Natural killer cell (primary cell): ENCODE results near the gene AKT1. TPM values are rescaled to one million over a fixed set of nuclear protein-coding genes. Genes with fewer than 3 reads are reported as not detected.

Experiments used
- ATAC-seq, 3 donors: fragments of 150-1000 bp in 2 of 3; fragments of 200-7000 bp in 1 of 3; cut with Tn5 transposase; 1 replicate in 1 of 3; 2 replicates in 2 of 3; pipeline ENCODE4 v1.10.0; 2021; ENCODE audit warnings: mild to moderate bottlenecking in 2 of 3, moderate library complexity in 2 of 3
- DNase-seq, 2 donors: peaks; one replicate each; pipeline versions ENCODE4 v3.0.0 to v3.0.0-alpha.2; 2013 to 2021; ENCODE audit warnings: mixed read lengths in 1 of 2
- H3K27ac ChIP-seq: one replicate; pipeline ENCODE4 v1.5.1; 2013; ENCODE audit warnings: mild to moderate bottlenecking, low read length
- H3K27me3 ChIP-seq: one replicate; pipeline ENCODE4 v1.6.1; 2013; ENCODE audit warnings: low read length; ENCODE audit not compliant: control insufficient read depth, insufficient read depth
- H3K36me3 ChIP-seq: one replicate; pipeline ENCODE4 v1.6.1; 2013; ENCODE audit warnings: low read length; ENCODE audit not compliant: control insufficient read depth, insufficient read depth
- H3K4me1 ChIP-seq: one replicate; pipeline ENCODE4 v1.6.1; 2013; ENCODE audit warnings: low read length; ENCODE audit not compliant: control insufficient read depth, insufficient read depth
- H3K4me3 ChIP-seq: one replicate; pipeline ENCODE4 v1.5.1; 2013; ENCODE audit warnings: low read length
- H3K9me3 ChIP-seq: one replicate; pipeline ENCODE4 v1.6.1; 2013; ENCODE audit warnings: low read length; ENCODE audit not compliant: control insufficient read depth, insufficient read depth
- H3K27ac Mint-ChIP-seq, 2 donors: one replicate each; pipeline ENCODE4 v1.8.0; 2022; ENCODE audit warnings: mild to moderate bottlenecking in 2 of 2, mixed read lengths in 2 of 2, moderate library complexity in 1 of 2
- H3K27me3 Mint-ChIP-seq, 2 donors: one replicate each; pipeline ENCODE4 v1.8.0; 2022; ENCODE audit warnings: low read depth in 2 of 2, mixed read lengths in 2 of 2
- H3K36me3 Mint-ChIP-seq: one replicate; pipeline ENCODE4 v1.8.0; 2022; ENCODE audit warnings: mixed read lengths
- H3K4me1 Mint-ChIP-seq, 2 donors: one replicate each; pipeline ENCODE4 v1.8.0; 2022; ENCODE audit warnings: mixed read lengths in 2 of 2
- H3K4me3 Mint-ChIP-seq: one replicate; pipeline ENCODE4 v1.8.0; 2022; ENCODE audit warnings: mild to moderate bottlenecking, moderate library complexity, mixed read lengths
- H3K9me3 Mint-ChIP-seq, 2 donors: one replicate each; pipeline ENCODE4 v1.8.0; 2022; ENCODE audit warnings: mixed read lengths in 2 of 2
- CTCF ChIP-seq: fragments of 200-600 bp; IDR thresholded peaks from one replicate; pipeline ENCODE4 v1.8.0; 2022; ENCODE audit warnings: antibody characterized with exemption
- WGBS: methylation state at CpG from one replicate; pipeline ENCODE4 v1.1.7; 2013; ENCODE audit warnings: missing lambda C conversion rate; ENCODE audit not compliant: insufficient coverage; 5-methylcytosine and 5-hydroxymethylcytosine counted together
- intact Hi-C: fragments of 100-400 bp; cut with micrococcal nuclease; formaldehyde crosslinking; loops from one replicate; pipeline ENCODE4 v1.14.2; 2022
- total RNA-seq, 4 donors: library from RNA; stranded (reverse); fragments of 120-200 nt in 1 of 4; gene quantifications; one replicate each; pipeline versions ENCODE4 v1.2.3 to v1.2.4, GENCODE V29; 2013 to 2022

The AKT1 gene
- total RNA-seq = 100 to 1,000 TPM; 152 to 163 (median 153) TPM
- 107 TPM for total RNA-seq (2013)

DNA sequence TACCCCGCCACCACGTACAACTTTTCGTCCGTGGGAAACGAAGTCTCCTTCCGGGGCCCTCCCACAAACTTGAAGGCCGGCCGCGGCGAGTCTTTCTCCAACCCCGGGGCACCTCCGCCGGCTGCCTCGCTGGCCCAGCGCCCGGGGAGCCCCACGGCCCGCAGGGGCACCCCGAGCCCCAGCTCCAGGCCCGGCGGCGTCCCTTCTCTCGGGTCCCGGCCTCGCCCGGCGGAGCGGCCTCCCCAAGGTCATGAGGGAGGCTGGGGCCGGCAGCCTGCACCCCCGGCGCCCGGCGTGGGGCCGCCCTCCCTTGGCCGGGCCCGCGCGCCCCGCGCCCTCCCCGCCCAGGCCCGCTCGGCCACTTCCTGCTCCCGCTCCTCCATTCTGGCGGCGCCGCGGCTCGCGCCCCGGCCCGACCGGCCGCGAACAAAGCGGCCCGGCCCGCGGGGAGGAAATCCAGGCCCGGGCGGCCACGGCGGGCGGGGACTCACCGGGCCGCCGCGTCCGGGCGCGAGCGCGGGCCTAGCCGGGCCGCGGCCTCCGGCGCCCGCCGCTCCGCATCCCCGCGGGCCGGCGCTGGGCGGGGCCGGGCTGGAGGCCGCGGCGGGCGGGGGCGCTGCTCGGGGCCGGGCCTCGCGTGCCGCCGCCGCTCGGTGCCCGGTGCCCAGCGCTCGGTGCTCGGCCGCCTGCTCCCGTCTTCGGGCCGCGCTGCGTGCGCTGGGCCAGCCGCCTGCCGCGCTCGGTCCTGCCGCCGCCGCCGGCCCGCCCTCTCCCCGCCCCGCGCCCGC, at the start of gene AKT1:
AKT1 (minus strand) TSS at position 756 of the 788 bp plus-strand sequence. CDS start 3,105 bp downstream, outside the sequence.
- Histone ChIP-seq H3K4me3 (peak within 1 kb of the TSS; percentile 50), H3K27ac (peak within 1 kb of the TSS; percentile 60), H3K9me3 (no peaks in the 10 kb centered on the region), H3K36me3 (peaks cover 21% of the 10 kb centered on the region), H3K27me3 (no peaks in the 10 kb centered on the region), H3K4me1 (peaks cover 50% of the 10 kb centered on the region)
- H3K4me1 Mint-ChIP-seq = peaks cover 19 to 65% of the 10 kb centered on the region in 2 donors
- no peaks in the 10 kb centered on the region for H3K36me3 Mint-ChIP-seq
- no peaks in the 10 kb centered on the region for H3K27me3 Mint-ChIP-seq
- H3K9me3 Mint-ChIP-seq = no peaks in the 10 kb centered on the region
- peak; percentile 57 to 75 (median 61) for ATAC-seq
- peak within 1 kb of the TSS; percentile 85 for H3K27ac Mint-ChIP-seq
- intact Hi-C loops = loop anchor here (2.0 kb wide), 1 partner anchor 42 kb away; the partner anchor contains the start of gene SIVA1
- peak within 1 kb of the TSS; percentile 93 for H3K4me3 Mint-ChIP-seq
- no peak for TF ChIP-seq CTCF
- WGBS = under 1% methylated on average over 123 of the region's 124 CpGs
- peak; percentile 53 to 54 for DNase-seq

DNA sequence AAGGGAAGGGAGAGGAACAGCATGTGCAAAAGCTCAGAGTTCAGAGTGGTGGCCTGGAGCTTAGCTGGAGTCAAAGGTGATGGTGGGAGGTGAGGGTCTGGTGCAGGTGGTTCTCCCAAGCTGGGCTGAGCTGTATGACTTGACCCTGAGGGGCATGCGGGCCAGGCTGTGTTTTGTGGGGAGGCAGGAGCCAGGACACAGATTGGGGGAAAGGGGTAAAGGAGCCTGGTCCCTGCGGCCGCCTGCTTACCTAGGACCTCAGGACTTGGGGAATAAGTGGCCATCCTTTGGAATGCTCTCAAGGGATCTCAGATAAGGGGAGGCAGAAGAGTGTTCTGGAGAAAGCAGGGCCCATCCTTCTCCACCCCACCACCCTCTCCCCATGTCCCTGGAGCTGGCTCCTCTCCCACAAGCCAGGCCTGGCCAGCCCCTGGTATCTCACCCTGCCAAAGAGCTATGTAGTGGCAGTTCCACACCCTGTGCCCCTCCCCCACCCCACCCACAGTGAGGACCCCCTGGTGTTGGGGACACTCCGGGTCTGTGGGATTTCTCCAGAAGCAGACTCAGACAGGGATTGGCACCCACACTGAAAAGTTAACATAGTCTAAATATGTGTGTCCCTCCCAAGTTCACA, 49.6 kb upstream of the AKT1 start:
- intact Hi-C loops = no loop called here
- H3K4me3 Mint-ChIP-seq = no peak overlapping the region
- H3K4me1 ChIP-seq = peaks cover 5% of the 10 kb centered on the region
- H3K27me3 Mint-ChIP-seq = peaks cover 52 to 57% of the 10 kb centered on the region in 2 donors
- WGBS = 79% methylated on average over 4 of the region's 4 CpGs
- no peak overlapping the region for H3K4me3 ChIP-seq
- H3K27ac ChIP-seq = no peak overlapping the region
- DNase-seq = no peak
- no peaks in the 10 kb centered on the region for H3K4me1 Mint-ChIP-seq
- ATAC-seq = no peak
- no peak overlapping the region for H3K27ac Mint-ChIP-seq
- no peaks in the 10 kb centered on the region for H3K9me3 ChIP-seq
- peaks cover 30% of the 10 kb centered on the region for H3K27me3 ChIP-seq
- TF ChIP-seq CTCF = no peak
- H3K36me3 ChIP-seq = no peaks in the 10 kb centered on the region
- H3K9me3 Mint-ChIP-seq = no peaks in the 10 kb centered on the region
- H3K36me3 Mint-ChIP-seq = no peaks in the 10 kb centered on the region

DNA sequence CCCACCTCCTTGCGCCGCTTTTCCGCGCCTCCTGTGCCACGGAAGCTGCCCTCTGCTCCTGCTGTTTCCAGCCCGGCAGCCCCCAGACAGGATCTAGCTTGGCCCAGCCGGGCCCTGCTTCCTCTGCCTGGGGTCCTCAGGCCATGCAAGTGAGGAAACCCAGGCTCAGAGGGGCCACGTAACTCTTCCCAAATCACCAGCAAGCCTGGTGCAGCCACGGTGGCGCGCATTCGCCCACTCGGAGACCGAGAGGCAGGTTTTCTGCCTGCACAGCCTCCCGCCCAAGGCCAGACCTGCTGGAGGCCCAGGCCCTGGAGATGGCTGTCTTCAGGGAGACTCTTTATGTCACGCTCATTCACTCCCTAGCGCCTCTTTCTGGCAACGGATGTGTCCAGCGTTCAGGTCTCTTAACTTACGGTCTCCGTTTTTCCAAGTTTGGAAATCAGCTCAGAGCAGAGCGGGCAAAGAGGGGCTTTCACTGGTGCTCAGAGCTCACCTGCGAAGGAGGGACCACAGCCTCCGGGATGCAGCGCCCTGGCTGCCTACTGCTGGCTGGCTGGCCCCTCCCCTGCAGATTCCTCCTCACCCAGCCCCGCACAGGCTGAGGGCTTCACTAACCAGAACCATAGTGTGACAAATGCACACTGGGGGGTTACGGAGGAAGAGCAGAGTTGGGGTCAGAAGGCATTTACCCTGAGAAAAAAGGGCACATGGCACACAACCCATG, 48.9 kb upstream of the AKT1 start:
- peaks cover 30% of the 10 kb centered on the region for H3K27me3 ChIP-seq
- no peaks in the 10 kb centered on the region for H3K9me3 Mint-ChIP-seq
- 18% methylated on average over 27 of the region's 27 CpGs for WGBS
- no peak overlapping the region for H3K4me3 Mint-ChIP-seq
- H3K36me3 Mint-ChIP-seq = no peaks in the 10 kb centered on the region
- H3K36me3 ChIP-seq = no peaks in the 10 kb centered on the region
- H3K4me3 ChIP-seq = no peak overlapping the region
- DNase-seq = no peak
- H3K27ac ChIP-seq = no peak overlapping the region
- H3K4me1 Mint-ChIP-seq = no peaks in the 10 kb centered on the region
- peaks cover 54 to 59% of the 10 kb centered on the region in 2 donors for H3K27me3 Mint-ChIP-seq
- intact Hi-C loops = no loop called here
- TF ChIP-seq CTCF = no peak
- no peaks in the 10 kb centered on the region for H3K9me3 ChIP-seq
- ATAC-seq = no peak
- H3K27ac Mint-ChIP-seq = no peak overlapping the region
- H3K4me1 ChIP-seq = peaks cover 5% of the 10 kb centered on the region
